T-helper 1 cell treated with Interleukin-12 subunit alpha and Interleukin-12 subunit beta and Interleukin-4 antibody, amounts not matched to agents 30 μg/mL and 1 μg/mL, for 36 hours (primary cell): Measurements from ENCODE around the gene DYNC1LI2.
A peak's percentile ranks its signal among the peaks of the same experiment; 100 is the strongest.
"Not testable (repeated sequence)": the region's sequence is repeated elsewhere in the genome, so short reads cannot be mapped to it uniquely, and the experiment has no call there.

Source experiments
- H3K27ac Mint-ChIP-seq: one replicate; pipeline ENCODE4 v1.8.0; 2021; ENCODE audit warnings: mild to moderate bottlenecking, mixed read lengths
- H3K27me3 Mint-ChIP-seq: one replicate; pipeline ENCODE4 v1.8.0; 2021; ENCODE audit warnings: low read depth, mixed read lengths
- H3K36me3 Mint-ChIP-seq: one replicate; pipeline ENCODE4 v1.8.0; 2021; ENCODE audit warnings: low read depth, mixed read lengths
- H3K4me1 Mint-ChIP-seq: one replicate; pipeline ENCODE4 v1.8.0; 2021; ENCODE audit warnings: low read depth, mixed read lengths
- H3K4me3 Mint-ChIP-seq: one replicate; pipeline ENCODE4 v1.8.0; 2021; ENCODE audit warnings: mild to moderate bottlenecking, moderate library complexity, mixed read lengths
- H3K9me3 Mint-ChIP-seq: one replicate; pipeline ENCODE4 v1.8.0; 2021; ENCODE audit warnings: mixed read lengths

DYNC1LI2 gene

DNA sequence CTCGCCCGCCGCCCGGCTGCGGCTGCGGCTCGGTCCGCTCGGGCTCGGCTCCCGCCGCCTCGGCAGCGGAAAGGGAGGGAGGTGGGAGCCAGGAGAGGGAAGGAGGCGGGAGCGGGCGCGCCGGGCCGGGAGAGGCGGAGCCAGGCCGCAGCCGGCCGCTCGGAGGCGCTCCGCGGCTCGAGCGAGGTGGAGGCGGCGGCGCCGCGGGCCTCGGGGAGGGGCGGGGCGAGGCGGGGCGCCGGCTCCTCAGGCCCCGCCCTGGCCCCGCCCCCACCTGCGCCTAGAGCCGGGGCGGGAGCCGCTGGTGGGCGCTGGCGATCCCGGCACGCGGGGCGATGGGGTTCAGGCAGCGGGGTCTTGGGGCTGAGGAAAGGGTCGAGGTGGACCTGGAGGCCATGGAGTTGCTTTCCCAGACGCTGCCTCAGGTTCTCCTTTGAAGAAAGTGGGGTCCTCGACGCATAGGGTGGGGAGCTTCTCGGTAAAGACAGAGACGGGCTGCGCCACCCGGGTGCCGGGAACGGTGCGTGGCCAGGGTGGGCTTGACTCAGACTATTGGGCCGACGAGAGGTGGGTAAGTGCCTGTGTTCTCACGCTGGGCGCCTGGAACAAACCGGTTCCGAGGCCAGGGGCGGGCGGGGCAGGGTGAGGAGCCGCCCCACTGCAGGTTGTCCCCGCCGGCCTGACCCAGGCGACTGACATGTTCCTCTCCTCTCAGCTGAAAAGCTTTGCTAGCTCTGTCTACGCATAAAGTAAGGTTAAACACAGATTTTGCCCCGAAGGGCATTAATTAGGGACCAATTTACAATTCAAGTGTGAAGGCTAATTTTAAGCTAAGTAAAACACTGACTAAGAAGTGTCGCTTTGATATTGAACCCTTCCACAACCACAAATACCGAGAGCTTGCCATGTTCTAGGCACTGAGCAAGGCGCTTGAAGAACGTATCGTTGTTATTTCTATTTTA is 54.5 kb downstream of the DYNC1LI2 start, which contains the start of gene CMTM4:
Gene CMTM4 (minus strand): TSS at position 75 of the 962 bp plus-strand sequence. CDS start 218 bp downstream, outside the sequence.
- Mint-ChIP-seq H3K4me3 (peak within 1 kb of the TSS; percentile 65), H3K4me1 (peaks cover 8% of the 10 kb centered on the region), H3K9me3 (no peaks in the 10 kb centered on the region), H3K27ac (no peak within 1 kb of the TSS), H3K27me3 (peaks cover 56% of the 10 kb centered on the region), H3K36me3 (peaks cover 5% of the 10 kb centered on the region)

DNA sequence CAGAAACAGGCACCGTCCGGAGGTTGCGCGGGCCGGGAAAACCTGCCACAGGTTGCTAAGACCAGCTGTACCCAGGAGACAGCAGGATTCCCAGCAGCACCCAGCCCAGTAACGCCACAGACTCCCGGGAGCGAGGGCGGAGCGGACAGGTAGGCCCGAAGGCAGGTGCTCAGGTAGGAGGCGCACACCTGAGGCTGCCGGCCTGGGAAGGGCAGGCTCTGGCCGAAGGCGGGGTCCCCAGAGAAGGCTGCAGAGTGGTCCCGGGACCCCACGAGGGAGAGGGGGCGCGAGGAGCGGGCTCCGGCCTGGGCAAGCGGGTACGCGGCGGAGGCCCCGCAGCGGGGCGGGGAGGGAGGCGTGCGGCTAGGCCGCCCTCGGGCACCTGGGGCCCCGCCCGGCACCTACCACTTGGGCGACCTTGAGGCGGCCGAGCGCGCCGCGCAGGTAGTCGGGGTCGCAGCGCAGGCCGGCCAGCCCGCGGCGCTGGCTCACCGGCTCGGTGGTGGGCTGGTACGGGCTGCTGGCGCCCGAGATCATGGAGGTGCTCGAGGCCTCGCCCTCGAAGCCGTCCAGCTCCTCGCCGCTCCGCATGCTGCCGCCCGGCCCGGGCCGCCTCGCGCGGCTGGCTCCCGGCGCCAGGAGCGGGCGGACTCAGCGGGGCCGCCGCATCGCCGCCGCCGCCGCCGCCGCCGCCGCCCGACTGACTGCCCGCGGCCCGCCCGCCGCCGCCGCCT is 55.3 kb downstream of the DYNC1LI2 start:
- H3K36me3 Mint-ChIP-seq: peaks cover 5% of the 10 kb centered on the region
- peak overlapping the region; percentile 60 for H3K4me3 Mint-ChIP-seq
- no peak overlapping the region for H3K27ac Mint-ChIP-seq
- H3K4me1 Mint-ChIP-seq: peaks cover 10% of the 10 kb centered on the region
- H3K27me3 Mint-ChIP-seq: peaks cover 59% of the 10 kb centered on the region
- H3K9me3 Mint-ChIP-seq: no peaks in the 10 kb centered on the region

DNA sequence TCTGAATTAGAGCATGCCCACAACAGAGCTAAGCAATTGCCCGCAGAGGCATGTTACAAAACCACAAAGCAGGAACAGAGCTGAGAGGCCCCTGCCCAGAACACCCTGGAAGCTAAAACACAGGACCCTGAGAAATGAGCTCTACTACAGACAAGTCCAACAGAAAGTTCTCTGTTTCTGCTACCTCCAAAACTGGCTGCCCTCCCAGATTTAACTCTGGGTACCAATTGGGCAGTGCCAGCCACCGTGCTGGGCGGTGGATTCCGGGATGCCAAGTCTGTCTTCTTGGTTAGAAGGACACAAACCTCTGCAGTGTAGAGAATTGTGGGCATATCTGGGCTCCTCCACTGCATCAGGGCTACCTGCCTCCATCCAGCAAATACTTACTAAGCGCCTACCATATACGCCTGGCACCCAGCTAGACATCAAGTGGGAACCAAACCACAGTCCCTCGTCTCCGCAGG is 55.9 kb downstream of the DYNC1LI2 start:
- H3K36me3 Mint-ChIP-seq: peaks cover 5% of the 10 kb centered on the region
- H3K27ac Mint-ChIP-seq: no peak overlapping the region
- peaks cover 11% of the 10 kb centered on the region for H3K4me1 Mint-ChIP-seq
- H3K27me3 Mint-ChIP-seq: peaks cover 60% of the 10 kb centered on the region
- no peaks in the 10 kb centered on the region for H3K9me3 Mint-ChIP-seq
- peak overlapping the region; percentile 60 for H3K4me3 Mint-ChIP-seq

DNA sequence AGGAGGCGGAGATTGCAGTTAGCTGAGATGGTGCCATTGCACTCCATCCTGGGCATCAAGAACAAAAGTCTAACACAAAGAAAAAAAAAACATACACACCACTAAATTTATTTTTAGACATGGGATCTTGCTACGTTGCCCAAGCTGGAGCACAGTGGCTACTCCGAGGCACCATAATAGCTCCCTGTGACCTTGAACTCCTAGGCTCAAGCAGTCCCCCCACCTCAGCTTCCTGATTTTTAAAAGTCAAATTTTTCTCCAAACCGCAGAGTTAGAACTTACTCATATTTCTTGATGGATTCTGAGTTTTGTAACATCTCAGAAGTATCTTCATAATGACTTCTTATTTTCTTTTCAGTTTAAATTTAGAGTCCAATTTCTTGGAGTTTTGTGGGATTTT is 58.3 kb downstream of the DYNC1LI2 start:
- H3K4me1 Mint-ChIP-seq: peaks cover 11% of the 10 kb centered on the region
- no peak overlapping the region for H3K27ac Mint-ChIP-seq
- H3K36me3 Mint-ChIP-seq: peaks cover 5% of the 10 kb centered on the region
- no peaks in the 10 kb centered on the region for H3K9me3 Mint-ChIP-seq
- H3K27me3 Mint-ChIP-seq: peaks cover 41% of the 10 kb centered on the region
- no peak overlapping the region for H3K4me3 Mint-ChIP-seq

DNA sequence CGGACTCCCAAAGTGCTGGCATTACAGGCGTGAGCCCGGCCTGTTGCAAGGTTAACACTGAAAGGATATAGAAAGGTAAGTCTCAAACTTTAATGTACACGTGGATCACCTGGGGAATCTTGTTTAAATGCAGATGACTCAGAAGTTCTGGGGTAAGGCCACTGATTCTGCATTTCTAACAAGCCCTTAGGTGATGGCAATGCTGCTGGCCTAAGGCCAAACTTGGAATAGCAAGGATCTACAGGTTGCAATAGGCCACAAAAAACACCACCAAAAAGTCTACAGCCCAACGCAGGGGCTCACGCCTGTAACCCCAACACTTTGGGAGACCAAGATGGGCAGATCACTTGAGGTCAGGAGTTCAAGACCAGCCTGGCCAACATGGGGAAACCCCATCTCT is 59.1 kb downstream of the DYNC1LI2 start:
- no peak overlapping the region for H3K27ac Mint-ChIP-seq
- H3K9me3 Mint-ChIP-seq: no peaks in the 10 kb centered on the region
- no peak overlapping the region for H3K4me3 Mint-ChIP-seq
- H3K36me3 Mint-ChIP-seq: peaks cover 5% of the 10 kb centered on the region
- H3K4me1 Mint-ChIP-seq: peaks cover 10% of the 10 kb centered on the region
- peaks cover 33% of the 10 kb centered on the region for H3K27me3 Mint-ChIP-seq

DNA sequence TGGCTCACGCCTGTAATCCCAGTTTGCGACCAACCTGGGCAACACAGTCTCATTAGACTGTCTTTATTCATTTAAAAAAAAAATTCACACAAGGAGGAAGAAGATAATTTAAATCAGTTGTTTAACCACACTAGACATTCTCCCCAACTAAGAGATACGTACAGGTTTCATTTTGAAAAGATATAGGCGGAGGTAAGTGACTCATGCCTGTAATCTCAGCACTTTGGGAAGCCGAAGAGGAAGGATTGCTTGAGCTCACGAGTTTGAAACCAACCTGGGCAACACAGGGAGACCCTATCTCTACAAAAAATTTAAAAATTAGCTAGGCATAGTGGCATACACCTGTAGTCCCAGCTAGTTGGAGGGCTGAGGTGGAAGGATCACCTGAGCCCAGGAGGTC is 60.2 kb downstream of the DYNC1LI2 start:
- H3K27ac Mint-ChIP-seq: no peak overlapping the region
- H3K9me3 Mint-ChIP-seq: no peaks in the 10 kb centered on the region
- H3K36me3 Mint-ChIP-seq: peaks cover 5% of the 10 kb centered on the region
- H3K4me1 Mint-ChIP-seq: peaks cover 8% of the 10 kb centered on the region
- peaks cover 31% of the 10 kb centered on the region for H3K27me3 Mint-ChIP-seq
- no peak overlapping the region for H3K4me3 Mint-ChIP-seq

DNA sequence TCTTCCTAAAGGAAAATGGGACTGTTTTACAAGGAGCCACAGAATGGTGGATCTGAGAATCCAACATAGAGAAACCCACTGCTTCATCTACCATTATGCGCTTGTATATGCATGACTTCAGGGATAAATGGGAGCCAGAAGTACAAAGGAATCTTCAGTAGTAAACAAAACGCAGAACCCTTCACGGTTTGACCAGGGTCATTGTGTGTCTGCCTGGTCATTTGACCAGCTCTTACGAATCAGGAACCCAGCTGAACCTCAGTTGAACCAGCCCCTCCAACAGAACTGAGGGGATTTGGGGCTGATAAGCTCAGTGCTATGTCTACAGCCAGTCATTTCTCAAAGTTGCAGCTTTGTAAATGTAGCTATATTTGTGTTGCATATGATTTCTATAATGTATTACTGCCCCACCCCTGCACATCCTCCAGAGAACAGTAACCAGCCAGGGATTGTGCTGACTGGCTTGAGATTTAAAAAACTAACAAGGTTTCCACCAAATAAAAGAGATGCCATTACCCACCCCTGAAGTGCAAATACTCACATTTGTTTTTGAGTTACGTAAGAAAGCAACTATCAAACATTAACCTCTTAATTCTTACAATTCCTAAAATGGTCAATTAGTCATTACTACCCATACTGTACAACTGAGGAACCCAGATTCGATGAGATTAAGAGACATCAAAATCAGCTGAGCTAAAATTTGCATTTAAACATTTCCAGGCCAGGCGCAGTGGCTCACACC is 61.1 kb downstream of the DYNC1LI2 start:
- Mint-ChIP-seq H3K4me1 (peaks cover 6% of the 10 kb centered on the region), H3K27ac (no peak overlapping the region), H3K9me3 (no peaks in the 10 kb centered on the region), H3K4me3 (no peak overlapping the region), H3K27me3 (peaks cover 25% of the 10 kb centered on the region), H3K36me3 (peaks cover 5% of the 10 kb centered on the region)

DNA sequence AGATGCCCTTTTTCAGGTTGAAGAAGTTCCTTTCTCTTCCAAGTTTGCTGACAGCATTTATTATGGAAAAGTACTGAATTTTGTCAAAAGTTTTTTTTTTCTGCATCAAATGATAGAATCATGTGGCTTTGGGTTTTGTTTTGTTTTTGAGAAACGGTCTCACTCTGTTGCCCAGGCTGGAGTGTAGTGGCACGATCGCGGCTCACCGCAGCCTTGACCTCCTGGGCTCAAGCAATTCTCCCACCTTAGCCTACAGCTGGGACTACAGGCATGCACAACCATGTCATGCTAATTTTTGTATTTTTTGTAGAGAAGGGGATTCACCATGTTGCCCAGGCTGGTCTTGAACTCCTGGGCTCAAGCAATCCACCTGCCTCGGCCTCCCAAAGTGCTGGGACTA is 62.1 kb downstream of the DYNC1LI2 start:
- H3K36me3 Mint-ChIP-seq: no peaks in the 10 kb centered on the region
- peaks cover 17% of the 10 kb centered on the region for H3K27me3 Mint-ChIP-seq
- H3K4me1 Mint-ChIP-seq: peaks cover 2% of the 10 kb centered on the region
- no peaks in the 10 kb centered on the region for H3K9me3 Mint-ChIP-seq
- no peak overlapping the region for H3K27ac Mint-ChIP-seq
- no peak overlapping the region for H3K4me3 Mint-ChIP-seq

DNA sequence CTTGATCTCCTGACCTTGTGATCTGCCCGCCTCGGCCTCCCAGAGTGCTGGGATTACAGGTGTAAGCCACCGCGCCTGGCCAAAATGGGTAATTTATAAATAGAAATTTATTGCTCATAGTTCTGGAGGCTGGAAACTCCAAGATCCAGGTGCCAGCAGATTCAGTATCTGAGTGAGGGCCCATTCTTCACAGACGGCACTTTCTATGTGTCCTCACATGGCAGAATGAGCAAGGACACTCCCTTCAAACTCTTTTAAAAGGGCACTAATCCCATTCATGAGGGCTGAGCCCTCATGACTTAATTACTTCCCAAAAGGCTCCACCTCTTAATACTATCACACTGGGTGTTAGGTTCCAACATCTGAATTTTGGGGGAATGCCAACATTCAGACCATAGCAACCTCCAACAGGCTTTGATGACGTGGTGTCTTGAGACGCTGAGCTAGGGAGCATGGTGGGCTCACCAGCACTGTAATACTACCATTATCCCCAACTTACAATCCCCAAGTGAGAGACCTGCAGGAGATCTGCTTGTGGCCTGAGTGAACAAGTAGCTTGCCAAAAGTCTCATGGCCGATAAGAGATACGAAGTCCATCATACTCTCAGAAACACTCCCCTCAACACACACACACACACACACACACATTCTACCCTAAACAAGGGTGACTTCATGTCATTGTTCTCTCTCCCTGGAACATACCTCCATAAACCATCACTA is 63.3 kb downstream of the DYNC1LI2 start:
- Mint-ChIP-seq H3K9me3 (no peaks in the 10 kb centered on the region), H3K36me3 (no peaks in the 10 kb centered on the region), H3K4me3 (no peak overlapping the region), H3K4me1 (peaks cover 2% of the 10 kb centered on the region), H3K27ac (no peak overlapping the region), H3K27me3 (peaks cover 6% of the 10 kb centered on the region)

DNA sequence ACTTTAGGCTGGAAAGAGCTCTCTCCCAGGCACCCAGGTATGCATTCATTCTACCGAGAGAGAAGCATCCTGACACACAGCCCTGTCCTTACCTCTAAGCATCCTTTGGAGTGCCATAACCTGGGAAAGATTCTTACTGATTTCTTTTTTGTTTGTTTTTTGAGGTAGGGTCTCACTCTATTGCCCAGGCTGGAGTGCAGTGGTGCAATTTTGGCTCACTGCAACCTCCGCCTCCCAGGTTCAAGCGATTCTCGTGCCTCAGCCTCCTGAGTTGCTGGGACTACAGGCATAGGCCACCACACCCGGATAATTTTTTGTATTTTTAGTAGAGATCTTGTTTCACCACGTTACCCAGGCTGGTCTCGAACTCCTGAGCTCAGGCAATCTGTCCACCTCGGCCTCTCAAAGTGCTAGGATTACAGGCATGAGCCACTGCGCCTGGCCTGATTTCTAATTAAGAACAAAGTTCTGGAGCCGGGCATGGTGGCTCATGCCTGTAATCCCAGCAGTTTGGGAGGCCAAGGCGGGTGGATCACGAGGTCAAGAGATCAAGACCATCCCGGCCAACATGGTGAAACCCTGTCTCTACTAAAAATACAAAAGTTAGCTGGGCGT is 65.8 kb downstream of the DYNC1LI2 start:
- not testable (repeated sequence) for H3K9me3 Mint-ChIP-seq, H3K27ac Mint-ChIP-seq, H3K4me3 Mint-ChIP-seq, H3K4me1 Mint-ChIP-seq, H3K27me3 Mint-ChIP-seq, H3K36me3 Mint-ChIP-seq

DNA sequence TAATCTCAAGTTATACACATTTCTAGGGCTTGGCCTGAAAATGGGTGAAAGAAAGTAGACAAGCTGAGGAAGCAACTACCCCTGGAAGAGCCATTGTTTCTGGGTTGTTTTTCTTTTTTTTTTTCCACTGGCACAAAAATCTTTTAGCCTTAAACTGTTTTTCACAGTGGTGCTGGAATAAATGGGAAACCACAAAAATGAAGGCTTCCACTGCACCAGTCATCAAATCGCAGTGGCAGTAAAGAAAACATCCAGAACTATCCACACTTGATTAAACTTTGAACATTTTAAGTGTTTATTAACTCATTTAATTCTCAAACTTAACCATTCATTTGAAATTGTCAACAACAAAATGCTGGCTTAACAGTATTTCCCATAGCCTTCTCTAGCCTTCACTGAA is 69.1 kb downstream of the DYNC1LI2 start:
- Mint-ChIP-seq H3K4me1 (no peaks in the 10 kb centered on the region), H3K36me3 (no peaks in the 10 kb centered on the region), H3K27me3 (no peaks in the 10 kb centered on the region), H3K9me3 (no peaks in the 10 kb centered on the region), H3K27ac (no peak overlapping the region), H3K4me3 (no peak overlapping the region)

DNA sequence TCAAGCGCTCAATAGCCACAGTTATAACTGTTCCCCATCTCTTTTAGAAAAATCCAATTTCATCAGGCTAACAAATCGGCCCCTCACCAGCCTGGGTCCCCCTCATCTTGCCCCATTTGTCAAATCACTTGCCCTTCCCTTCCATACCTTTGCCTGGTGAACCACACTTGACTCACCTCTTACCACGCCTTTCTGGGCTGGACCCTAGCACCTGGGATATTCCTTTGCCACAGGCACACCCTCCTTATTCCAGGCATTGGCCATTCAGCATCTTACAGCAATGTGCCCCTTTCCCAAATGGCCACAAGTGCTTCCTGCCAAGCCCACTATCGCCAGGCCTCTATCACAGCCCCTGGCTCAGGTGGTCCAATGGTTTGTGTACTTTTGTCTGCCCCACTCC is 69.7 kb downstream of the DYNC1LI2 start:
- H3K27me3 Mint-ChIP-seq: no peaks in the 10 kb centered on the region
- H3K9me3 Mint-ChIP-seq: no peaks in the 10 kb centered on the region
- no peaks in the 10 kb centered on the region for H3K4me1 Mint-ChIP-seq
- H3K36me3 Mint-ChIP-seq: no peaks in the 10 kb centered on the region
- H3K4me3 Mint-ChIP-seq: no peak overlapping the region
- H3K27ac Mint-ChIP-seq: no peak overlapping the region

DNA sequence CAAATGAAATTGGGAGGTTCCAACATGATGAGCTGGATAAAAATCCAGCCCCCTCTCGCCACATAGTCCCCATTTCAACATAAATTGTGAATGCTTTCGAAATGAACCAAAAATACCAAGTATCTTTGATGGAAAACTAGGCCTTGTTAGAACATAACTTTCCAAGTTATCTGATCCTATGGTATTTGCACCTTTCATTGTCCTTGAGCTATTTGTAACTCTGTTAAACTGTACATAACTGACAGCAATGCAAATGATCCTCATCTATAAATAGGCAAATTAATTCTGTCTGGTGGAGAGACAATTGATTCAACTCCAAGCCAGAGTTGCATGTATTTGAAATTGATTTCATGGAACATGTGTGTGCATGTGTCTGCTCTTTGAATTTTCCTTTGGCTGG is 73.1 kb downstream of the DYNC1LI2 start:
- H3K36me3 Mint-ChIP-seq: no peaks in the 10 kb centered on the region
- no peaks in the 10 kb centered on the region for H3K27me3 Mint-ChIP-seq
- H3K4me1 Mint-ChIP-seq: no peaks in the 10 kb centered on the region
- no peak overlapping the region for H3K27ac Mint-ChIP-seq
- no peaks in the 10 kb centered on the region for H3K9me3 Mint-ChIP-seq
- no peak overlapping the region for H3K4me3 Mint-ChIP-seq
